GM12878 (cell line): ENCODE data around the gene TMEM256. TPM values are rescaled to one million over a fixed set of nuclear protein-coding genes. Genes with fewer than 3 reads are reported as not detected.

Experiments
- ATAC-seq: fragments of 200-7000 bp; cut with Tn5 transposase; 3 replicates; pipeline ENCODE4 v1.9.1; 2020; ENCODE audit warnings: mild to moderate bottlenecking, moderate library complexity
- BruUV-seq: library from RNA; stranded (reverse); fragments of 400-500 nt; replicated peaks from 2 replicates; lab custom pipeline; 2021; lab: Mats Ljungman, UMichigan
- CTCF ChIA-PET: fragments of 300-600 bp; sonication (Branson Sonifier 250); formaldehyde crosslinking; extraction: SDS; loops from one replicate; lab custom pipeline; 2021; ENCODE audit warnings: inconsistent platforms; lab: Yijun Ruan, JAX
- POLR2A ChIA-PET: fragments of 350-600 bp; formaldehyde crosslinking; extraction: SDS; loops from one replicate; lab custom pipeline; 2021; ENCODE audit warnings: inconsistent platforms; lab: Charles Lee
- RAD21 ChIA-PET: fragments of 300-600 bp; sonication (Branson Sonifier 250); formaldehyde crosslinking; loops from one replicate; lab custom pipeline; 2023; ENCODE audit warnings: antibody characterized with exemption; ENCODE audit not compliant: unreplicated experiment; lab: Charles Lee
- SMC1A ChIA-PET: fragments of 300-600 bp; sonication (Branson Sonifier 250); formaldehyde crosslinking; loops from one replicate; lab custom pipeline; 2023; ENCODE audit not compliant: unreplicated experiment, uncharacterized antibody; lab: Charles Lee
- DNase-seq: peaks from one replicate; pipeline ENCODE4 v3.0.0-alpha.2; 2011; ENCODE audit warnings: low read depth, low spot score
- FAIRE-seq: peaks from 3 replicates; lab custom pipeline; 2011; peaks lifted over from hg19 to GRCh38; lab: Jason Lieb, UNC
- H2AFZ ChIP-seq: 2 replicates; pipeline ENCODE4 v1.6.0; 2011; ENCODE audit warnings: low read depth, low read length, control low read depth; ENCODE audit not compliant: control insufficient read depth
- H3K27ac ChIP-seq: 2 replicates; pipeline ENCODE4 v1.5.1; 2011; ENCODE audit warnings: control low read depth; ENCODE audit not compliant: control insufficient read depth, insufficient read depth
- H3K27me3 ChIP-seq, 2 experiments: replicated peaks in 1 of 2; 2 replicates each; pipeline versions ENCODE4 v1.6.0 to v1.6.1; 2011; ENCODE audit warnings: low read length in 1 of 2; ENCODE audit not compliant: control insufficient read depth in 2 of 2, insufficient read depth in 2 of 2
- H3K36me3 ChIP-seq, 2 experiments: 2 replicates each; pipeline ENCODE4 v1.5.1; 2011; ENCODE audit warnings: low read length in 1 of 2; ENCODE audit not compliant: control insufficient read depth in 2 of 2, insufficient read depth in 2 of 2
- H3K4me1 ChIP-seq: 2 replicates; pipeline ENCODE4 v1.6.1; 2011; ENCODE audit warnings: mild to moderate bottlenecking, low read length, moderate library complexity, mixed read lengths; ENCODE audit not compliant: control insufficient read depth, insufficient read depth
- H3K4me2 ChIP-seq: 2 replicates; pipeline ENCODE4 v1.6.0; 2011; ENCODE audit warnings: control low read depth; ENCODE audit not compliant: control insufficient read depth, insufficient read depth
- H3K4me3 ChIP-seq: fragments of 200-600 bp; sonication (generic); 2 replicates; pipeline ENCODE4 v1.5.1; 2016
- H3K79me2 ChIP-seq: 2 replicates; pipeline ENCODE4 v1.6.0; 2011; ENCODE audit warnings: low read length; ENCODE audit not compliant: control insufficient read depth, insufficient read depth
- H3K9ac ChIP-seq: 2 replicates; pipeline ENCODE4 v1.8.0; 2011; ENCODE audit warnings: low read length, control low read depth, mixed read lengths; ENCODE audit not compliant: control insufficient read depth, insufficient read depth
- H3K9me3 ChIP-seq: replicated peaks from 3 replicates; pipeline ENCODE4 v1.5.1; 2011; ENCODE audit warnings: mild to moderate bottlenecking, low read length; ENCODE audit not compliant: control insufficient read depth, insufficient read depth
- H4K20me1 ChIP-seq: 2 replicates; pipeline ENCODE4 v1.6.0; 2011; ENCODE audit not compliant: control insufficient read depth, insufficient read depth
- DPF2 ChIP-seq: fragments of 450-650 bp; IDR thresholded peaks from 2 replicates; pipeline ENCODE4 v1.6.1; 2017; ENCODE audit warnings: mild to moderate bottlenecking
- SMAD5 ChIP-seq: IDR thresholded peaks from 2 replicates; pipeline ENCODE4 v1.6.1; 2016; ENCODE audit warnings: antibody characterized with exemption, low read depth
- ZNF207 ChIP-seq: fragments of 450-650 bp; IDR thresholded peaks from 2 replicates; pipeline ENCODE4 v1.6.1; 2014; ENCODE audit warnings: antibody characterized with exemption, mild to moderate bottlenecking, borderline replicate concordance
- ZNF24 ChIP-seq: fragments of 450-650 bp; IDR thresholded peaks from 2 replicates; pipeline ENCODE4 v1.6.1; 2017; ENCODE audit warnings: antibody characterized with exemption, mild to moderate bottlenecking
- WGBS: methylation state at CpG from one replicate; pipeline ENCODE4 v1.1.6; 2016; ENCODE audit warnings: low lambda C conversion rate; ENCODE audit not compliant: insufficient replicate concordance, insufficient coverage; ENCODE audit errors: missing lambda C conversion rate; 5-methylcytosine and 5-hydroxymethylcytosine counted together
- in situ Hi-C: fragments of 300-500 bp; cut with MboI; formaldehyde crosslinking; loops from 9 replicates; pipeline ENCODE4 v1.14.3; 2018; ENCODE audit warnings: mixed read lengths
- intact Hi-C: fragments of 100-400 bp; cut with micrococcal nuclease; formaldehyde crosslinking; loops from one replicate; pipeline ENCODE4 v1.14.2; 2022; ENCODE audit not compliant: unreplicated experiment
- polyA plus RNA-seq, 11 experiments: library from polyadenylated mRNA; depleted of rRNA in 4 of 11; unstranded in 6 of 11; stranded (reverse) in 5 of 11; fragments of >200 nt; fragmentation: Nextera tagmentation in 4 of 11; fragmentation: Illumina TruSeq in 1 of 11; extraction: Ambion mirVana in 4 of 11; extraction: Trizol in 1 of 11; gene quantifications; 1 replicate in 1 of 11; 2 replicates in 10 of 11; pipeline versions ENCODE4 v1.2.1 to v1.2.3, GENCODE V29; 2011 to 2016; ENCODE audit warnings: inconsistent platforms in 2 of 11, missing spikeins in 2 of 11, low read depth in 1 of 11
- total RNA-seq, 4 experiments: library from RNA; depleted of rRNA in 3 of 4; stranded (reverse); fragments of >200 nt in 3 of 4; fragmentation: Illumina TruSeq in 1 of 4; extraction: Trizol in 1 of 4; gene quantifications; 2 replicates each; pipeline versions ENCODE4 v1.2.1 to v1.2.3, GENCODE V29; 2013 to 2021
- TF ChIP-seq, protein P1 (sequence below): fragments of 450-650 bp; IDR thresholded peaks from 2 replicates; pipeline ENCODE4 v1.6.1; 2016; ENCODE audit warnings: mild to moderate bottlenecking
- TF ChIP-seq, protein P2 (sequence below): IDR thresholded peaks from 2 replicates; pipeline ENCODE4 v1.6.1; 2011; ENCODE audit warnings: borderline replicate concordance, low read depth, mild to moderate bottlenecking, moderate library complexity, mixed read lengths, low read length; ENCODE audit not compliant: insufficient read depth; ENCODE audit errors: extremely low read length
- TF ChIP-seq, protein P3 (sequence below): fragments of 450-650 bp; IDR thresholded peaks from 2 replicates; pipeline ENCODE4 v1.6.1; 2017; ENCODE audit warnings: mild to moderate bottlenecking

TMEM256 gene
- total and polyA plus RNA-seq, 10 of the 15 experiments (the other 5 are each of a cell fraction or from before 2014, with no cell fraction given): 57.3 to 342 (median 95.7) TPM

DNA sequence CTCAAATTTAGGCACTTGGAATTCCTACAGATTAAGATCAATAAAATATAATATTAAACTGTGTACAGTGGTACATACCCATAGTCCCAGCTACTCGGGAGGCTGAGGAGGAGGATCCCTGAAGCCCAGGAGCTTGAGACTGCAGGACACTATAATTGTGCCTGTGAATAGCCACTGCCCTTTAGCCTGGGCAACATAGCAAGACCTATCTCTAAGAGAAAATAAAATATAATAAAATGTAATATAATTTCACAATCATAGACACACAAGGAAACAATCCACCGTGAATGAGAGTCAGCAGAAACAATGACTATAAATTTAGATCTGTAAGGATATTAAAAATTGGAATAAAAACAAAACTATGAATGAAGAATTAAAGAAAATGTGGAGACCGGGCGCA lies 33.0 kb downstream of the TMEM256 start:
- ChIA-PET POLR2A (interaction anchor here (0.6 kb wide), 1 partner anchor 16 kb away, joined by 4 read pairs; no protein-coding TSS in a partner anchor), RAD21 (interaction anchor here (0.6 kb wide), 1 partner anchor 224 kb away, joined by 3 read pairs; no protein-coding TSS in a partner anchor), CTCF (interaction anchor here (0.6 to 1.9 kb wide), 6 partner anchors 15 to 287 kb away, joined by 3 to 6 read pairs (median 4); partner anchors contain the start of genes TMEM102 and TMEM95), SMC1A (no interaction called here)
- H3K4me3 ChIP-seq: no peak overlapping the region
- no peak for ATAC-seq
- intact Hi-C loops: no loop called here
- H3K36me3 ChIP-seq: no peaks in the 10 kb centered on the region
- H3K4me2 ChIP-seq: no peak overlapping the region
- no peak for DNase-seq
- no TSS peak for BruUV-seq
- FAIRE-seq: no peak
- no peak overlapping the region for H2AFZ ChIP-seq
- no peaks in the 10 kb centered on the region for H3K79me2 ChIP-seq
- 47% methylated on average over 4 of the region's 4 CpGs for WGBS
- in situ Hi-C loops: no loop called here
- no peak overlapping the region for H3K27ac ChIP-seq
- H3K9me3 ChIP-seq: no peaks in the 10 kb centered on the region
- H3K4me1 ChIP-seq: no peaks in the 10 kb centered on the region
- H4K20me1 ChIP-seq: no peaks in the 10 kb centered on the region
- H3K9ac ChIP-seq: no peak overlapping the region
- TF ChIP-seq, protein P1, sequence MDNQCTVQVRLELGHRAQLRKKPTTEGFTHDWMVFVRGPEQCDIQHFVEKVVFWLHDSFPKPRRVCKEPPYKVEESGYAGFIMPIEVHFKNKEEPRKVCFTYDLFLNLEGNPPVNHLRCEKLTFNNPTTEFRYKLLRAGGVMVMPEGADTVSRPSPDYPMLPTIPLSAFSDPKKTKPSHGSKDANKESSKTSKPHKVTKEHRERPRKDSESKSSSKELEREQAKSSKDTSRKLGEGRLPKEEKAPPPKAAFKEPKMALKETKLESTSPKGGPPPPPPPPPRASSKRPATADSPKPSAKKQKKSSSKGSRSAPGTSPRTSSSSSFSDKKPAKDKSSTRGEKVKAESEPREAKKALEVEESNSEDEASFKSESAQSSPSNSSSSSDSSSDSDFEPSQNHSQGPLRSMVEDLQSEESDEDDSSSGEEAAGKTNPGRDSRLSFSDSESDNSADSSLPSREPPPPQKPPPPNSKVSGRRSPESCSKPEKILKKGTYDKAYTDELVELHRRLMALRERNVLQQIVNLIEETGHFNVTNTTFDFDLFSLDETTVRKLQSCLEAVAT: no peak
- TF ChIP-seq, protein P2, sequence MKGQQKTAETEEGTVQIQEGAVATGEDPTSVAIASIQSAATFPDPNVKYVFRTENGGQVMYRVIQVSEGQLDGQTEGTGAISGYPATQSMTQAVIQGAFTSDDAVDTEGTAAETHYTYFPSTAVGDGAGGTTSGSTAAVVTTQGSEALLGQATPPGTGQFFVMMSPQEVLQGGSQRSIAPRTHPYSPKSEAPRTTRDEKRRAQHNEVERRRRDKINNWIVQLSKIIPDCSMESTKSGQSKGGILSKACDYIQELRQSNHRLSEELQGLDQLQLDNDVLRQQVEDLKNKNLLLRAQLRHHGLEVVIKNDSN: no peak
- TF ChIP-seq ZNF24 (no peak), SMAD5 (no peak), DPF2 (no peak), ZNF207 (no peak)
- TF ChIP-seq, protein P3, sequence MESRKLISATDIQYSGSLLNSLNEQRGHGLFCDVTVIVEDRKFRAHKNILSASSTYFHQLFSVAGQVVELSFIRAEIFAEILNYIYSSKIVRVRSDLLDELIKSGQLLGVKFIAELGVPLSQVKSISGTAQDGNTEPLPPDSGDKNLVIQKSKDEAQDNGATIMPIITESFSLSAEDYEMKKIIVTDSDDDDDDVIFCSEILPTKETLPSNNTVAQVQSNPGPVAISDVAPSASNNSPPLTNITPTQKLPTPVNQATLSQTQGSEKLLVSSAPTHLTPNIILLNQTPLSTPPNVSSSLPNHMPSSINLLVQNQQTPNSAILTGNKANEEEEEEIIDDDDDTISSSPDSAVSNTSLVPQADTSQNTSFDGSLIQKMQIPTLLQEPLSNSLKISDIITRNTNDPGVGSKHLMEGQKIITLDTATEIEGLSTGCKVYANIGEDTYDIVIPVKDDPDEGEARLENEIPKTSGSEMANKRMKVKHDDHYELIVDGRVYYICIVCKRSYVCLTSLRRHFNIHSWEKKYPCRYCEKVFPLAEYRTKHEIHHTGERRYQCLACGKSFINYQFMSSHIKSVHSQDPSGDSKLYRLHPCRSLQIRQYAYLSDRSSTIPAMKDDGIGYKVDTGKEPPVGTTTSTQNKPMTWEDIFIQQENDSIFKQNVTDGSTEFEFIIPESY: no peak
- no peaks in the 10 kb centered on the region for H3K27me3 ChIP-seq
